ENCODE measurements around the gene ZNF354B. TPM values are rescaled to one million over a fixed set of nuclear protein-coding genes. Genes with fewer than 3 reads are reported as not detected.
A peak's percentile ranks its signal among the peaks of the same experiment; 100 is the strongest.

ZNF354B gene
- total and polyA plus RNA-seq, 2 of the 8 experiments (the other 6 are each of a cell fraction or from before 2014, with no cell fraction given) = 5.0 to 10.8 TPM

DNA sequence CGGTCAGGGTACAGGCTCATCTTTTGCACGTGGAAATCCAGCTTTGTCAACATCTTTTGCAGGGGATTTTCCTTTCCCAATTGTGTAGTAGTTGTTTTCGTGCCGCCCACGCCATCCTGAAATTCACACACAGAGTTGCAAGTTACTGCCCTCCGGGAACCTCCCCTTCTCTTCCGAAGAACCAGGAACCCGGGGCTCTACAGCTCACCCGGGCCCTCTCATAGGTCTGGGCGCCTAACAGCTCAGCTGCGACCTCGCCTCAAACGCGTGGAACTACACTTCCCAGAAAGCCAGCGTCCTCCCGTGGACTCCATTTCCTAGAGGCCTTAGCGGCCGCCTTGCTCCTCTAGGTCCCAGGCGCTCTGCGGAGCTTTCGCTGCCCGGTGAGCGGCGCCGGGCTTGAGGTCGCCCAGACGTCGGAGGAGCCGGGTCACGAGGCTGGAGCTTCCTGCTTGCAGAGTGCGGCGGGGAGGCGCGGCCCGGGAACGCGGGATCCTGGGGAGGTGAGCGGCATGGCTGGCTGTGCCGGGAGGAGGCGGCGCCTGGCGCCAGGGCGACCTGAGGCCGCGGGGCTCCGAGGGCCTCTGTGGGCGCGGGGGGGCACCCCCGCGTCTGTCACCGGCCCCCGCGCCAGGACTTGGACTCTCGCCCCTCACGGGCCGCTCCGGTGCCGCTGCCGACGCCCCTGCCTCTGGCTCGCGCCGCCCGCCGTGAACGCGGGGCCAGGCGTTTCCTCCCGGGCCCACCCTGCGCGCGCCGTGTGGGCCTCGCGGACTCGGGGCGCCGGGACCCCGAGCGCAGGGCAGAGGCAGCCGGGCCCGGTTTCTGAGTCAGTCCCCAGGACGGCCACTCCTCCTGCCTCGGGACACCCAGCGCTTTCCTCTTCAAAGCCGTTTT, at the start of gene ZNF354B (continued):
- peak; percentile 85 for TF ChIP-seq EGR1 (IDR thresholded peaks at IDR 0.05; ENCODE audit: borderline replicate concordance, low read depth, low read length)
- TF ChIP-seq KDM4A (IDR thresholded peaks at IDR 0.05; ENCODE audit: low read depth, low read length, severe bottlenecking) = peak; percentile 99
- TF ChIP-seq KDM1A (IDR thresholded peaks at IDR 0.05; ENCODE audit: borderline replicate concordance, low read length) = no peak
- TF ChIP-seq ATF3 (IDR thresholded peaks at IDR 0.05; ENCODE audit: insufficient read depth, low read depth, low read length) = peak; percentile 51
- no peak for TF ChIP-seq CBX5 (IDR thresholded peaks at IDR 0.05; ENCODE audit: low read depth, low read length)
- TF ChIP-seq, protein P1, sequence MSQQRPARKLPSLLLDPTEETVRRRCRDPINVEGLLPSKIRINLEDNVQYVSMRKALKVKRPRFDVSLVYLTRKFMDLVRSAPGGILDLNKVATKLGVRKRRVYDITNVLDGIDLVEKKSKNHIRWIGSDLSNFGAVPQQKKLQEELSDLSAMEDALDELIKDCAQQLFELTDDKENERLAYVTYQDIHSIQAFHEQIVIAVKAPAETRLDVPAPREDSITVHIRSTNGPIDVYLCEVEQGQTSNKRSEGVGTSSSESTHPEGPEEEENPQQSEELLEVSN (IDR thresholded peaks at IDR 0.05) = peak; percentile 89
- TF ChIP-seq POLR2A (IDR thresholded peaks at IDR 0.05; ENCODE audit: control extremely low read depth in 1 of 2, low read depth in 2 of 2, low read length in 2 of 2) = peak in 1 of 2 experiments; percentile 78; a peak in 2 of 3 replicates
- 0 out of 2 replicates have a peak, but pooled peaks have one; percentile 24 for TF ChIP-seq TCF12 (IDR thresholded peaks at IDR 0.05; ENCODE audit: low read depth, low read length)
- TF ChIP-seq JUND (IDR thresholded peaks at IDR 0.05; ENCODE audit: low read length) = no peak
- peak; percentile 95 for TF ChIP-seq SIX5 (IDR thresholded peaks at IDR 0.05; ENCODE audit: low read depth, low read length)
- TF ChIP-seq RAD21 (IDR thresholded peaks at IDR 0.05 in 1 of 2, conservative IDR thresholded peaks at IDR 0.05 in 1 of 2; ENCODE audit: low read depth in 2 of 2, low read length in 2 of 2) = peak; percentile 15 to 21; a peak in 2 of 4 replicates
- TF ChIP-seq CHD1 (IDR thresholded peaks at IDR 0.05; ENCODE audit: low read depth, low read length) = no peak
- TF ChIP-seq YY1 (IDR thresholded peaks at IDR 0.05; ENCODE audit: low read depth, low read length) = peak; percentile 31; the same call in 1 of the 2 replicates
- TF ChIP-seq TBP (IDR thresholded peaks at IDR 0.05; ENCODE audit: low read depth, low read length) = peak; percentile 61; the same call in 1 of the 2 replicates
- TF ChIP-seq CHD2 (IDR thresholded peaks at IDR 0.05; ENCODE audit: low read length) = peak; percentile 49; the same call in 1 of the 2 replicates
- TF ChIP-seq SIN3A (conservative IDR thresholded peaks at IDR 0.05 in 1 of 2, IDR thresholded peaks at IDR 0.05 in 1 of 2; ENCODE audit: low read depth in 1 of 2, low read length in 2 of 2) = peak in 1 of 2 experiments; percentile 41; a peak in 1 of 4 replicates
- no peak for TF ChIP-seq GABPA (IDR thresholded peaks at IDR 0.05; ENCODE audit: borderline replicate concordance, insufficient read depth, low read length)

Data from H1 (cell line).